Smooth muscle cell (in vitro differentiated cells): ENCODE results near the gene INPP4B. TPM values are rescaled to one million over a fixed set of nuclear protein-coding genes. Genes with fewer than 3 reads are reported as not detected.

Experiments used
- DNase-seq: peaks from one replicate; lab custom pipeline; 2025; ENCODE audit not compliant: unreplicated experiment; lab: John Stamatoyannopoulos, UW
- H2AFZ ChIP-seq: fragments of 200-600 bp; sonication (generic); 2 replicates; pipeline ENCODE4 v1.6.0; 2016; ENCODE audit warnings: antibody characterized with exemption, low read depth, mild to moderate bottlenecking
- H3F3A ChIP-seq: fragments of 200-600 bp; sonication (generic); 2 replicates; pipeline ENCODE4 v1.6.0; 2017; ENCODE audit warnings: antibody characterized with exemption, low read depth
- H3K27ac ChIP-seq: fragments of 200-600 bp; sonication (generic); 2 replicates; pipeline ENCODE4 v1.5.1; 2016; ENCODE audit warnings: low read depth, mild to moderate bottlenecking
- H3K27me3 ChIP-seq: fragments of 200-600 bp; sonication (generic); 2 replicates; pipeline ENCODE4 v1.6.1; 2016; ENCODE audit warnings: low read depth, mild to moderate bottlenecking
- H3K36me3 ChIP-seq: fragments of 200-600 bp; sonication (generic); 2 replicates; pipeline ENCODE4 v1.5.1; 2016; ENCODE audit warnings: low read depth
- H3K4me1 ChIP-seq: fragments of 200-600 bp; sonication (generic); 2 replicates; pipeline ENCODE4 v1.5.1; 2016; ENCODE audit warnings: low read depth
- H3K4me2 ChIP-seq: fragments of 200-600 bp; sonication (generic); 2 replicates; pipeline ENCODE4 v1.6.0; 2016; ENCODE audit warnings: mild to moderate bottlenecking
- H3K4me3 ChIP-seq: fragments of 200-600 bp; sonication (generic); 2 replicates; pipeline ENCODE4 v1.5.1; 2016; ENCODE audit warnings: mild to moderate bottlenecking
- H3K79me2 ChIP-seq: fragments of 200-600 bp; sonication (generic); 2 replicates; pipeline ENCODE4 v1.6.0; 2016; ENCODE audit warnings: low read depth, mild to moderate bottlenecking
- H3K9ac ChIP-seq: fragments of 200-600 bp; sonication (generic); 2 replicates; pipeline ENCODE4 v1.6.0; 2016; ENCODE audit warnings: low read depth
- H3K9me3 ChIP-seq: fragments of 200-600 bp; sonication (generic); replicated peaks from 2 replicates; pipeline ENCODE4 v1.5.1; 2016; ENCODE audit warnings: low read depth
- H4K20me1 ChIP-seq: fragments of 200-600 bp; sonication (generic); 2 replicates; pipeline ENCODE4 v1.6.0; 2016; ENCODE audit warnings: low read depth
- CTCF ChIP-seq: fragments of 200-600 bp; sonication (generic); IDR thresholded peaks from 2 replicates; pipeline ENCODE4 v1.5.1; 2017; ENCODE audit warnings: borderline replicate concordance, mild to moderate bottlenecking, antibody characterized with exemption; ENCODE audit not compliant: insufficient read depth, poor library complexity, severe bottlenecking
- WGBS: methylation state at CpG from one replicate; pipeline ENCODE4 v1.1.7; 2016; ENCODE audit warnings: low lambda C conversion rate; 5-methylcytosine and 5-hydroxymethylcytosine counted together
- polyA plus RNA-seq: library from polyadenylated mRNA; unstranded; fragments of >200 nt; fragmentation: Nextera tagmentation; extraction: Ambion mirVana; gene quantifications from 2 replicates; pipeline ENCODE4 v1.2.1, GENCODE V29; 2016
- total RNA-seq: library from RNA; depleted of rRNA; stranded (reverse); fragments of >200 nt; gene quantifications from 2 replicates; pipeline ENCODE4 v1.2.3, GENCODE V29; 2014

Gene INPP4B
- total and polyA plus RNA-seq, 2 experiments from 2014 or later: 2.0 to 10.9 TPM

- Histone ChIP-seq H3K4me2 (no peak overlapping the region), H3K27ac (no peak overlapping the region)
Measured at GRCh38 chr4:142361981-142362380, 484.1 kb downstream of the INPP4B start.

GRCh38 chr4:142360657-142361056 lies 485.4 kb downstream of the INPP4B start:
- DNase-seq: no peak
- no peaks in the 10 kb centered on the region for H3F3A ChIP-seq
- H3K4me1 ChIP-seq: peaks cover 8% of the 10 kb centered on the region
- H3K4me2 ChIP-seq: no peak overlapping the region
- H3K9ac ChIP-seq: no peak overlapping the region
- H3K79me2 ChIP-seq: no peaks in the 10 kb centered on the region
- H3K4me3 ChIP-seq: no peak overlapping the region
- H3K27me3 ChIP-seq: no peaks in the 10 kb centered on the region
- TF ChIP-seq CTCF: no peak
- H4K20me1 ChIP-seq: no peaks in the 10 kb centered on the region
- no peaks in the 10 kb centered on the region for H3K36me3 ChIP-seq
- no peaks in the 10 kb centered on the region for H3K9me3 ChIP-seq
- 95% methylated on average over 1 of the region's 1 CpG for WGBS
- H3K27ac ChIP-seq: no peak overlapping the region
- H2AFZ ChIP-seq: no peak overlapping the region

More at GRCh38 chr4:142361981-142362380, 484.1 kb downstream of the INPP4B start:
- Histone ChIP-seq H3K9me3 (no peaks in the 10 kb centered on the region), H3K79me2 (no peaks in the 10 kb centered on the region), H3K4me1 (peaks cover 19% of the 10 kb centered on the region), H3K9ac (no peak overlapping the region), H3K4me3 (no peak overlapping the region), H3K27me3 (no peaks in the 10 kb centered on the region), H3K36me3 (no peaks in the 10 kb centered on the region), H2AFZ (no peak overlapping the region), H4K20me1 (no peaks in the 10 kb centered on the region), H3F3A (no peaks in the 10 kb centered on the region)
- DNase-seq: no peak
- WGBS: 95% methylated on average over 2 of the region's 2 CpGs
- no peak for TF ChIP-seq CTCF

GRCh38 chr4:142358656-142359055 lies 487.4 kb downstream of the INPP4B start:
- 85% methylated on average over 4 of the region's 4 CpGs for WGBS
- H3K79me2 ChIP-seq: no peaks in the 10 kb centered on the region

More at GRCh38 chr4:142358656-142359055, 487.4 kb downstream of the INPP4B start:
- Histone ChIP-seq H3K9me3 (no peaks in the 10 kb centered on the region), H3K27ac (no peak overlapping the region), H3F3A (no peaks in the 10 kb centered on the region), H4K20me1 (no peaks in the 10 kb centered on the region), H3K36me3 (no peaks in the 10 kb centered on the region), H3K4me2 (no peak overlapping the region), H3K4me3 (no peak overlapping the region), H3K27me3 (no peaks in the 10 kb centered on the region), H3K9ac (no peak overlapping the region), H2AFZ (no peak overlapping the region), H3K4me1 (no peaks in the 10 kb centered on the region)
- DNase-seq: no peak
- no peak for TF ChIP-seq CTCF
